ENCODE measurements around the gene ABCB8. TPM values are rescaled to one million over a fixed set of nuclear protein-coding genes. Genes with fewer than 3 reads are reported as not detected.

The ABCB8 gene
- total RNA-seq, 4 donors from 2014 or later = 13.2 to 33.0 (median 18.8) TPM

GRCh38 chr7:150988230-150989226 lies 39.7 kb upstream of the ABCB8 start:
- H3K9me3 ChIP-seq = peaks cover 0 to 15% (median 0%) of the 10 kb centered on the region in 3 donors
- H3K27ac ChIP-seq = peak overlapping the region in 3 of 4 donors; percentile 53 to 62 (median 61)
- WGBS, 2 donors (ENCODE audit: low coverage in 1 of 2) = 0 to 31% methylated on average over 1 to 10 of the region's 31 CpGs
- no peaks in the 10 kb centered on the region for H3K36me3 ChIP-seq
- H3K27me3 ChIP-seq = peaks cover 7% of the 10 kb centered on the region
- peak; percentile 72 for ATAC-seq
- H3K4me1 ChIP-seq = peaks cover 0 to 28% (median 7%) of the 10 kb centered on the region in 3 donors
- TF ChIP-seq POLR2A (IDR thresholded peaks at IDR 0.05) = no peak
- TF ChIP-seq CTCF (IDR thresholded peaks at IDR 0.05) = peak in 3 of 4 experiments; percentile 76 to 97 (median 81)
- no peak overlapping the region for H3K4me3 ChIP-seq

DNA sequence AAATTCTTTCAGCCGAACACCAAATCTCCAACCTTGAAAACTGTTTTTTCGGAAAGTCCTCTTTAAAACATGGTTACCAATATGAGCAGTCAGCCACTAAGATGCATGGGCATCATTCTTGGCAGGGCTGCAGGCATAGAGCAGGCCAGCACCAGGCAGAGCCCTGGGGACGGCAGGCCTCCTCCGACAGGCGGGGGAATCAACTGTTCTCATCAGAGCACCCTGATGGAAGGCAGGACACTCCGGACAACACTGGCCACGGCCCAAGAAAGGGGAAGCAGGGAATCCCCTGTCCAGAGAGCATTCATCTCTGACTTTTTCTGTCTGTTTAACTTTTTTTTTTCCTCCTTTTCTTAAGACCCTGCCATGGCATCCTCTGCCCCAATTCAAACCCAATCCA lies 38.8 kb upstream of the ABCB8 start:
- H3K27me3 ChIP-seq = peaks cover 7% of the 10 kb centered on the region
- TF ChIP-seq EP300 (IDR thresholded peaks at IDR 0.05) = no peak
- TF ChIP-seq CTCF (IDR thresholded peaks at IDR 0.05) = no peak
- TF ChIP-seq POLR2AphosphoS5 (IDR thresholded peaks at IDR 0.05) = no peak
- no peak for TF ChIP-seq POLR2A (IDR thresholded peaks at IDR 0.05)
- no peak for ATAC-seq
- peaks cover 0 to 15% (median 0%) of the 10 kb centered on the region in 3 donors for H3K9me3 ChIP-seq
- H3K4me1 ChIP-seq = peaks cover 0 to 28% (median 7%) of the 10 kb centered on the region in 3 donors
- 20 to 42% methylated on average over 1 to 4 of the region's 7 CpGs for WGBS, 2 donors (ENCODE audit: low coverage in 1 of 2)
- no peaks in the 10 kb centered on the region for H3K36me3 ChIP-seq
- H3K27ac ChIP-seq = peak overlapping the region in 3 of 4 donors; percentile 53 to 62 (median 61)
- no peak overlapping the region for H3K4me3 ChIP-seq

DNA sequence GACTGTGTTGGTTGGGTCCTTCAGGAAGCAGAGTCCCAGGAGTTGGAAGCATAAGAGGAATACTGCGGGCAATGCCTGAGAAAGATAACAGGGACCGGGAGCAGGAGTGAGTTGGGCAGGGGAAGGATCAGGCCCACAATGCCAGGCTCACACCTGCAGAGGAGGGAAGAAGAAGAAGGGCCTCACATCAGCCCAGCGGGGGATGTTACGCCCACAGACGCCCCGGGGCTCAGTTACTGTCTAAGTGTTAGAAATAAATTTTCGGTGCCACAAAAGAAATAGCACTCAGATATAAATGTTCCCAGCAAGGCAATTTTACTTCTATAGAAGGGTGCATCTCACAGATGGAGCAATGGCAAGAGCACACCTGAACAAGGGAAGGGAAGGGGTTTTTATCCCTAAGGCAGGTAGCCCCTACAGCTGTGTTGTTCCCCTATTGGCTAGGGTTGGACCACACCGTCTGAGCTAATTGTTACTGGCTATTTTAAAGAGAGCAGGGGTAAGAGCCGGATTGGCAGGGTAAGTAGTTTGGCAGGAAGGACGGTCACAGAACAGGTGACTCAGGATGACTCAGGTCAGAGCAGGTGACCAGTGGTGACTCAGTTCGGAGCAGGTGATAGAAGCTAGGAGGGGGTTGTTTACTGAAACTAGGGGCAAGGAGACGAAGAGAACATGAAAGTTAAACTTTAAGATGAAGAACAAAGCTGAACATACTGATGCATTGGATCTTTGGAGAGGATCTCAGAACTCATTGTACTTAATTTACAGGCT lies 37.6 kb upstream of the ABCB8 start, which contains the start of gene NOS3:
Gene NOS3 (plus strand): TSS at position 602 of the 771 bp plus-strand sequence. CDS start 2,787 bp downstream, outside the sequence.
- no peak for ATAC-seq
- Histone ChIP-seq H3K4me1 (peaks cover 0 to 27% (median 7%) of the 10 kb centered on the region in 3 donors), H3K36me3 (no peaks in the 10 kb centered on the region), H3K4me3 (no peak within 1 kb of the TSS), H3K9me3 (peaks cover 0 to 15% (median 0%) of the 10 kb centered on the region in 3 donors), H3K27me3 (peaks cover 7% of the 10 kb centered on the region), H3K27ac (no peak within 1 kb of the TSS)
- 91 to 95% methylated on average over 11 to 12 of the region's 12 CpGs for WGBS, 2 donors (ENCODE audit: low coverage in 1 of 2)
- no peak for TF ChIP-seq EP300 (IDR thresholded peaks at IDR 0.05)

DNA sequence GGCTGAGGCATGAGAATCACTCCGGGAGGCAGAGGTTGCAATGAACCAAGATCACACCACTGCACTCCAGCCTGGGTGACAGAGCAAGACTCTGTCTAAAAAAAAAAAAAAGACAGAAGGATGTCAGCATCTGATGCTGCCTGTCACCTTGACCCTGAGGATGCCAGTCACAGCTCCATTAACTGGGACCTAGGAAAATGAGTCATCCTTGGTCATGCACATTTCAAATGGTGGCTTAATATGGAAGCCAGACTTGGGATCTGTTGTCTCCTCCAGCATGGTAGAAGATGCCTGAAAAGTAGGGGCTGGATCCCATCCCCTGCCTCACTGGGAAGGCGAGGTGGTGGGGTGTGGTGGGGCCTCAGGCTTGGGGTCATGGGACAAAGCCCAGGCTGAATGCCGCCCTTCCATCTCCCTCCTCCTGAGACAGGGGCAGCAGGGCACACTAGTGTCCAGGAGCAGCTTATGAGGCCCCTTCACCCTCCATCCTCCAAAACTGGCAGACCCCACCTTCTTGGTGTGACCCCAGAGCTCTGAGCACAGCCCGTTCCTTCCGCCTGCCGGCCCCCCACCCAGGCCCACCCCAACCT lies 36.1 kb upstream of the ABCB8 start:
- H3K27me3 ChIP-seq = peaks cover 15% of the 10 kb centered on the region
- peaks cover 0 to 27% (median 7%) of the 10 kb centered on the region in 3 donors for H3K4me1 ChIP-seq
- no peaks in the 10 kb centered on the region for H3K36me3 ChIP-seq
- WGBS, 2 donors (ENCODE audit: low coverage in 1 of 2) = 73% methylated on average over 4 of the region's 6 CpGs; no CpG with 5 or more reads in 1 of the 2 donors
- TF ChIP-seq CTCF (IDR thresholded peaks at IDR 0.05) (no peak), POLR2A (IDR thresholded peaks at IDR 0.05) (no peak), POLR2AphosphoS5 (IDR thresholded peaks at IDR 0.05) (no peak), EP300 (IDR thresholded peaks at IDR 0.05) (no peak)
- ATAC-seq = no peak
- H3K27ac ChIP-seq = peak overlapping the region in 2 of 4 donors; percentile 47 to 62
- no peak overlapping the region for H3K4me3 ChIP-seq
- H3K9me3 ChIP-seq = peaks cover 0 to 15% (median 0%) of the 10 kb centered on the region in 3 donors
